Measurements from ENCODE around the gene FCRL4.

The FCRL4 gene

GRCh38 chr1:157523774-157524493, 74.0 kb downstream of the FCRL4 start:
- no peaks in the 10 kb centered on the region for H3K4me1 ChIP-seq (ENCODE audit: insufficient read depth, insufficient read length)
- no peaks in the 10 kb centered on the region for H3K36me3 ChIP-seq (ENCODE audit: insufficient read depth, insufficient read length, low read length)
- H3K27me3 ChIP-seq (ENCODE audit: insufficient read depth, insufficient read length): no peaks in the 10 kb centered on the region
- H3K4me3 ChIP-seq (ENCODE audit: insufficient read length, low read depth): no peak overlapping the region
- H3K9me3 ChIP-seq (ENCODE audit: insufficient read depth, low read length): no peaks in the 10 kb centered on the region
- TF ChIP-seq YY1 (IDR thresholded peaks at IDR 0.05; ENCODE audit: insufficient read depth, insufficient read length) (no peak), ZNF274 (IDR thresholded peaks at IDR 0.05; ENCODE audit: low read depth, low read length) (no peak)
- DNase-seq (ENCODE audit: low read depth, low spot score): no peak
- no peak overlapping the region for H3K9ac ChIP-seq (ENCODE audit: insufficient read length, low read depth)
